ENCODE measurements around the gene IGSF11.
A peak's percentile ranks its signal among the peaks of the same experiment; 100 is the strongest.
"Not testable (repeated sequence)": the region's sequence is repeated elsewhere in the genome, so short reads cannot be mapped to it uniquely, and the experiment has no call there.

IGSF11 gene, protein sequence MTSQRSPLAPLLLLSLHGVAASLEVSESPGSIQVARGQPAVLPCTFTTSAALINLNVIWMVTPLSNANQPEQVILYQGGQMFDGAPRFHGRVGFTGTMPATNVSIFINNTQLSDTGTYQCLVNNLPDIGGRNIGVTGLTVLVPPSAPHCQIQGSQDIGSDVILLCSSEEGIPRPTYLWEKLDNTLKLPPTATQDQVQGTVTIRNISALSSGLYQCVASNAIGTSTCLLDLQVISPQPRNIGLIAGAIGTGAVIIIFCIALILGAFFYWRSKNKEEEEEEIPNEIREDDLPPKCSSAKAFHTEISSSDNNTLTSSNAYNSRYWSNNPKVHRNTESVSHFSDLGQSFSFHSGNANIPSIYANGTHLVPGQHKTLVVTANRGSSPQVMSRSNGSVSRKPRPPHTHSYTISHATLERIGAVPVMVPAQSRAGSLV

DNA sequence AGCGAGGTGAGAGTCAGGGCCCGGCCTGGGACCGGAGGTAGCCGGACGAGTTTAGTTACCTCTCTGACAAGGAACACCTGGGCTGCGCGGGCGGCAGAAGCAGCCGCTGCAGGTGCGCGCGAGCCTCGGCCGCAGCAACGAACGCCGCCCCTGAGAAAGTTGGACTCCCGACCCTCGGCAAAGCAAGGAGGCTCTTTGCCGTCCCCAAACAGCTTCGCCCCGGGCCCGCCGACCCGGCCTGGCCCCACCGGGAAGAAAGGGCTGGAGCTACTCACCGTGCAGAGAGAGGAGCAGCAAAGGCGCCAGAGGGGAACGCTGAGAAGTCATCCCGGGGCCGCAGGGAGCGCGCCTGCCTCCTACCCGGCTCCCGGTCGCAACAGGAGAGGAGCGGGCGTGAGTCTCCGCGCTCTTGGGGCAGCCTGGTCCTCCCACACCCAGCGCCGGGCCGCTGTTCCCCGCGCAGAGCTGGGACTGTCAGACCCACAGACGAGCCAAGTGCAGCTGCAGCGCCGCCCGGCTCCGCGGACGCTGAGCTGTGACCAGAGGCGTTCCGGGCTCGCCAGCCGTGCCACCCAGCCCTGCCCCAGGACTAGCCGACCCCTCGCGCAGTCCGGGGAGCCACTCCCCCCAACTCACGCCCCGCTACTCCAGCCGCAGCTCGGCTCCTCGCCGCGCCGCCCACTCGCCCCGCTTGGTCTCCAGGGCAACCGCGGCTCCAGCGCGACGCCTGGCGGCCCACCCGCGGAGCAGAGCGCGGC is at the start of gene IGSF11:
TSS of gene IGSF11 (minus strand) at position 591 of the 758 bp plus-strand sequence. CDS start at position 327, 264 bp downstream.
- peak; percentile 47 for DNase-seq (ENCODE audit: low read depth)

DNA sequence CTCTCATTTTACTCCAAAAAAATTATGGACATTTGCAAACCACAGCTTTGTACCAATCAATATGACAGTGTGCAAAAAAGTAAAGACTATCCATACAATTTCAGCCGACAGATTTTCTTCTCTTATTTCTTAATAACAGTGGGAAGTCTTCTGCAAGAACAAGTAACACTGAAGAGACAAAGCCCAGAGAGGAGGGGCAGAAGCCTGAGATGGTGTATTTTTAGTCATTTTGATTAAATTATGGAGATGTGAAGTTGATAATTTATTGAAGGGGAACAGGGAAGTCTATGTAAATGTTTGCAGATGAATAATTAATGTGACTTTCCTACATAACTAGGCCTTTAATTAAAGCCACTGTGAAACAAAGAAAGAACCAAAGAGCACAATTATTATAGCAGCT is 45.7 kb upstream of the IGSF11 start:
- no peak for DNase-seq (ENCODE audit: low read depth)

DNA sequence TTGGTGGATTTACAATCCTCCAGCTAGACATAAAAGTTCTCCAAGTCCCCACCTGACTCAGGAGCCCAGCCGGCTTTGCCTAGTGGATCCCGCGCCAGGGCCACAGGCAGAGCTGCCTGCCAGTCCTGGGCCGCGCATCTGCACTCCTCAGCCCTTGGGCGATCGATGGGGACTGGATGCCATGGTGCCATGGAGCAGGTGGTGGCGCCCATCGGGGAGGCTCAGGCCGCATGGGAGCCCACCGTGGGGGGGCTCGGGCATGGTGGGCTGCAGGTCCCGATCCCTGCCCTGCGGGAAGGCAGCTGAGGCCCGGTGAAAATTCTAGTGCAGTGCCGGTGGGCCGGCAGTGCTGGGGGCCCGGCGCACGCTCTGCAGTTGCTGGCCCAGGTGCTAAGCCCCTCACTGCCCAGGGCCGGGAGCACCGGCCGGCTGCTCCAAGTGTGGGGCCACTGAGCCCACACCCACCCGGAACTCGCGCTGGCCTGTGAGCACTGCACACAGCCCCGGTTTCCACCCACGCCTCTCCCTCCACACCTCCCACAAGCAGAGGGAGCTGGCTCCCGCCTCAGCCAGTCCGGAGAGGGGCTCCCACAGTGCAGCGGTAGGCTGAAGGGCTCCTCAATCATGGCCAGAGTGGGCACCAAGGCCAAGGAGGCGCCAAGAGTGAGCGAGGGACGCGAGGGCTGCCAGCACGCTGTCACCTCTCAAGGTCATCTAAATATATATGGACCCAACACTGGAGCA is 38.8 kb upstream of the IGSF11 start:
- DNase-seq (ENCODE audit: low read depth) = no peak

DNA sequence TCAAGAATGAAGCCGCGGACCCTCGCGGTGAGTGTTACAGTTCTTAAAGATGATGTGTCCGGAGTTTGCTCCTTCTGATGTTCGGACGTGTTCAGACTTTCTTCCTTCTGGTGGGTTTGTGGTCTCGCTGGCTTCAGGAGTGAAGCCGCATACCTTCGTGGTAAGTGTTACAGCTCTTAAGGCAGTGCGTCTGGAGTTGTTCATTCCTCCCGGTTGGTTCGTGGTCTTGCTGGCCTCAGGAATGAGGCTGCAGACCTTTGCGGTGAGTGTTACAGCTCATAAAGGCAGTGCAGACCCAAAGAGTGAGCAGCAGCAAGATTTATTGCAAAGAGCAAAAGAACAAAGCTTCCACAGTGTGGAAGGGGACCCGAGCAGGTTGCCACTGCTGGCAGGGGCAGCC is 37.8 kb upstream of the IGSF11 start:
- DNase-seq (ENCODE audit: low read depth) = not testable (repeated sequence)

DNA sequence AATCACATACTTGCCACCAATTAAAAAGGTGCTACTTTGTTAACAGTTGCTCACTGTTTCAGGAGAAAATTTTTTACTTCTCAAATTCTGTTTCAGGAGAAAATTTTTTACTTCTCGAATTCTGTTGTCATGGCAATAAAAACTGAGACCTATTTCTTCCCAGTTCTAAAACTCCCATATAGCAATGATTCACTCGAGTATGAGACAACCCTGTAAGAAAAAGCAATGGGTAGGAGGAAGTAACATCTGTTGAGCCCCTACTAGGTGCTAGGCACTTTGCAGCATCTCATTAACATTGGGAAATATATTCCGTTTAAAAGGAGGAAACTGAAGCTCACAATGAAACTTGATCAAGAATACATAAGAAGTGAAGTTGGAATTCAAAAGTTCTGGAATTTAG is 35.1 kb upstream of the IGSF11 start:
- no peak for DNase-seq (ENCODE audit: low read depth)

DNA sequence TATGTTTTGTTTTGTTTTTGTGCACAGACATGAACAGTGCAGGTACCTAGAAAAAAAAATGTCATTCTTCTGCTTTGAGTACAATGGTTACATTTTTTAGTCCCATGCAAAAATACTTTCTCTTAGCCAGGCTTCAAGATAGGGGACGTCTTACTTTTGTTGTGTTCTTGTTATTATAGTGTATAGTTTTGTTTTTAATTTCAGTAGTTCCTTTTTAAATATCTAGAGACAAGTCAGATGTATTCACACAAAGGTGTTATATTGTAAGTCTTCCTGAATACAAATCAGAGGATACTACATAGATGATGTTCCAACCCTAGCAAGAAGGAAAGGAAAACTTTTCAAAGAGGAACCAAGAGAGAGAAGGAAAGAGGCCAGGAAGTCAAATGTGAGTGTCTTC is 28.8 kb upstream of the IGSF11 start:
- no peak for DNase-seq (ENCODE audit: low read depth)

DNA sequence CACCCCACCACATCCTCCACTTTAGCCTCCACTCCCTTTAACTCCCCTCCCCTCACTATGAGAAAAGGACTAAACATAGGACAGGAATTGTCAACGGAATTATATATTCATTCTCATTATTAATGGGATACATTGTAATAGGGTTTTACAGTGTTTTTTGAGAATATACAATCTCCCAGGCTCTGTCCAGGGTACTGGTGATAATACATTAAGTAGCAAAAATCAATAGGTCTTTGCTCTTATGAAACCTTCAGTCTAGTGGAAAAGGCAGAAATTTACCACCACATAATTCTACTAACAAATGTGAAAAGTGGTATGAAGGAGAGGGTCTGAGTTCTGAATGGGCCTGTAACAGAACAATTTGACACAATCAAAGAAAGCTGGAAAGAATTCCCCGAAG is 28.2 kb upstream of the IGSF11 start:
- DNase-seq (ENCODE audit: low read depth) = no peak

DNA sequence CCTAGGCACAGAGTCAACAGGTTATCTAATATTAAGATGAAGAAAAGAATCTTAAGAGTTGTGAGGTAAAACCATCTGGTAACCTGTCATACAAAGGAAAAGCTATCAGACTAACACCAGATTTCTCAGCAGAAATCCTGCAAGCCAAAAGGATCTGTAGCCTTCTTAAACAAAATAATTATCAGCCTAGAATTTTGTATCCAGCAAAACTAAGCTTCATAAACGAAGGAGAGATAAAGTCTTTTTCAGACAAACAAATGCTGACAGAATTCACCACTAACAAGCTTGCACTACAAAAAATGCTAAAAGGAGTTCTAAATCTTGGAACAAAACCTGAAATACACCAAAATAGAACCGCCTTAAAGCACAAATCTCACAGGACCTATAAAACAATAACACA is 9.9 kb upstream of the IGSF11 start:
- no peak for DNase-seq (ENCODE audit: low read depth)

DNA sequence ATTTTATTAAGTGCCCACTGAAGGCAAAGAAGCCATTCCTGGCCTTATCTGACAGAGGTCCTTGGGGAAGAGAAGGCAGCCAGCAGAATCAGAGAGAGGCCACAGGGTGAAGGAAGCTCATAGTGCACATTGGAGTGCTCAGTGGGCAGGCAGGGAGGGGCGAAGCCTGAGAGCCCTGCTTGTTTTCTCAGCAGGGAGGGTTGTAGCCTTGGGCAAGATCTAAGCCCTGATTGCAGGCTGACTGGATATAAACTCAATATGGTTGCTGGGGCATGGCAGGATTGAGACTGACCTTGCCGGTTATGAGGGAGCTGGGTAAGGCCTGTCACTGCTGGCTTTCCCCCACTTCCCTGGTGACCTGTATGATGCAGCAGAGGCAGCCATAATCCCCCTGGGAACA is 7.5 kb upstream of the IGSF11 start:
- no peak for DNase-seq (ENCODE audit: low read depth)

DNA sequence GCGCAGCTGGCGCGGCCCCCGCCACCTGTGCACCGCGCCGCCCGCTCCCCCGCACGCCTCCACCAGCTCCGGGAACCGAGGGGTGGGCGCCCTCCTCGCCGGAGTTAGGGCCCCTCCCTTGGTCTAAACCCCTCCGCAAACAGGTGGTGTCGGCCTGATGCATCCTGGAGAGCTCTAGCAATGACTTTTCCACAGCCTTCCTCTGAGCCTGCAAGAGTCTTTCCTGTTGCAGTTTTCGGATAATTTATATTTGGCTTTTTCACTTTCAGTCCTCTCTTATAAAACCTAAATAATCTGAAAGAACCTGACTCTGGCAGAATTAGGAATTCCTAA is 334 bp upstream of the IGSF11 start:
- no peak for DNase-seq (ENCODE audit: low read depth)

DNA sequence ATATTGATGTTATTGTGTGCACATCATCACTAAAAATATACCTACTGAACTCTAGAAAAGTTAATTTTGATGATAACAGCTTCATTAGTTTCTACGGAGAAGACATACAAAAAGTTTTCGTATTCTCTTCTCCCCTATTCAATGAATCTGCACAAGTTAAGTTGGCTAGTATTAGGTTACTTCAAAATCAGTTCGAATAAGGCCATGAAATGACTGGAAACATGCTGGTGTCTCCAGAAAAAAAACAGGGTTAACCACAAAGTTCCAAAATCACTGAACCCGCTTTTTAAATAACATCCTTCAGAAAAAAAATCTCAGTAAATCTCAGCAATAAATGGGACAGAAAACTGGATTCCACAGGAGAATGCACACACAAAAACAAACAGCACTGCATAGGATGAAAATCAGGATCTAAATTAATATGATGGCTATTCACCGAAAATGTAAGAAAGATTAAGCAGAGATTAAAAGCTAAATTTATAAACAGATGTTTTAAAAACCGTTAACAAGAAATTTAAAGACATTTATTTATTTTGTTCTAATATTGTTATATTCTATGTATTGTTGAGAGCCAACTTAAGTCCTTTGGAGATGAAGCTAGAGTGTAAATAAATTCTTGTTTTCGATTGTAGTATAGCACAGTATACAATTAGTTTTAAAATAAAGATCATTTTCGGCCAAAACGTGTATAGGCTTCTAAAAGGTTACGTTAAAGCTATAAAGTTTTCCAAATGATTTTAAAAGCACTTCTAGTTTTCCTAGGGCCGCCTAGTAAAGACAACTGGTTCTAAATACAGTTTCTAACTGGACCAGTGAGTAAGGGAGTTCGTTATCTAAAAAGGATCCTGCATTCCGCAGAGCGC is 1.0 kb downstream of the IGSF11 start:
- no peak for DNase-seq (ENCODE audit: low read depth)

DNA sequence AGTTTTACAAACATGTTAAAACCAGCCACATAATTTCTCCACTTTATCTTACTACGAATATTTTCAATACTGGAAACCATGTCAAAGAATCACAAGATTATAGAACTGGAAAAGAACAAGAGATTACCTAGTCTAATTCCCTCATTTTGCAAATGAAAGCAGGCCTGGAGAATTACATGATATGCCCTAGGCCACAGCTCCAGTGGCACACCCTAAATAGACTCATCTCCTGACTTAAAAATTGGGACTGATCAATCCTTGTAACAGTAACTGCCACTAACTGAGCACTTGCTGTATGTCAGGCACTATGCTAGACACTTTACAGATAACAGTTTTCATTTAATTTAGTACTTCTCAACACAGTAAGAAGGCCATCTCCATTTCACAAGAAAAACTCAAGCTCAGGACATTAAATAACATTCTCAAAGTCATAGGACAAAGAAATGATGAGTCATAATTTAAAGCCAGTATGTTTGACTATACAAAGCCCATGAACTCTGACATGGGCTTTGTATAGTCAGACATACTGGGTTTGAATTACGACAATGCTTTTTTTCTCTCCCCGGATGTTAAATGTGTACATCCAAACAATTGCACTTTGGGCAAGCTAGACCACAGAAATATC is 9.4 kb downstream of the IGSF11 start:
- no peak for DNase-seq (ENCODE audit: low read depth)

DNA sequence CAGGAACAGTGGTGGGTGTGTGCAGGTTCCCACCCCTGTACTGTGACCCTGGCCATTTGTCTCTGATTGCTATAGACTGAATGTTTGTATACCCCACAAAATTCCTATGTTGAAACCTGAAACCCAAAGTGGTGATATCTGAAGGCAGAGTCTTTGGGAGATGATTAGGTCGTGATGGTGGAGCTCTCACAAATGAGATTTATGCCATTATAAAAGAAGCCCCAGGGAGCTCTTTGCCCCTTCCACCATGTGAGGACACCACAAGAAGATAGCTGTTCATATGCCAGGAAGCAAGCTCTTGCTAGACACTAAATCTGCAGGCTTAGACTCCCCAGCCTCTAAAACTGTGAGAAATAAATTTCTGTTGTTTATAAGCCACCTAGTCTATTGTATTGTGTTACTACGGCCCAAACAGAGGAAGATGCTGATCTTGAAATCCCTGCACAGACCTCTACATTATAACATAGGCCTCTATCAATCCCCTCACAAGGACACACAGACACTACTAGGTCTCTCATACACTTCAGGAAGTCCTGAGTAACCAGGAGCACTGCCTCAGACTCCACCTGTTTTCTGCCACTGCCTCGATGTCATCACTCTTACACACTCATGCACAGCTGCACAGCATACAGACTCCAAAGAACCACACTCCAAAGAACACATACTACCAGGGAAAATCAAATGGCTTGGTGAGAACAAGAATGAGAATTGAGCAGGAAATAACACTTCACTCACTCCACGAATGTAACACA is 14.7 kb downstream of the IGSF11 start:
- DNase-seq (ENCODE audit: low read depth) = no peak

DNA sequence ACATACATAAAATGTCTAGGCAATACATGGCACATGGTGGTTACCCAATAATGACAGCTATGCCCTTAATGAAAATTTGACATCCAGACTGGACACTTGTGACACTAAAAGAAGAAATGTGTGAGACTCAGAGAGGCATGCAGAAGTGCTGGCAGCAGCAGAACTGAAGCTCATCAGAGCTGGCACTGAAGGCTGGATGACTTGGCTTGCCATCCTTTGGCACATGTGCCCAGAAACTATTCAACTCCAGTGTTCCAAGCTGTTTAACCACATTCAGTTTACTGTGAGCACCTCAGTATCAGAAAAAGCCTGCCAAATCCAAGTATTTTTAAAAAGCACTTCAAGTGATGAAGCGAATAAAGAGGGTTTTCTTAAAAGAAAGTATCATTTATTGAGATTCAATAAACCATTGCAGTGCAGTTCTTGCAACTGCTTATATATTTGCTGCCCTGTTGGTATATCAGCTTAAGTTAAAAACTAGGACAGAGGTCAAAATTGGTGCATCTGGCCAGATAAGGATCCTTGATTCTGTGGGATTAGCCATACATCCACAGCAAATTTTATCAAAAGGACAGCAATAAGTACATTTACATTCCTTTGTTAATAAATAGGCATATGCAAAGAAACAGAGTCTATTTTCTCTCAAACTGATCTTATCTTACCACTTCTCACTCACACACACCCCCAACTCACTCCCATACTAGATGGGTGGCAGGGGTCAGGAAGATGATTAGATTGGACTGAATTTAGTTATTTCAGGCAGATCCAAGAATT is 15.8 kb downstream of the IGSF11 start:
- no peak for DNase-seq (ENCODE audit: low read depth)

DNA sequence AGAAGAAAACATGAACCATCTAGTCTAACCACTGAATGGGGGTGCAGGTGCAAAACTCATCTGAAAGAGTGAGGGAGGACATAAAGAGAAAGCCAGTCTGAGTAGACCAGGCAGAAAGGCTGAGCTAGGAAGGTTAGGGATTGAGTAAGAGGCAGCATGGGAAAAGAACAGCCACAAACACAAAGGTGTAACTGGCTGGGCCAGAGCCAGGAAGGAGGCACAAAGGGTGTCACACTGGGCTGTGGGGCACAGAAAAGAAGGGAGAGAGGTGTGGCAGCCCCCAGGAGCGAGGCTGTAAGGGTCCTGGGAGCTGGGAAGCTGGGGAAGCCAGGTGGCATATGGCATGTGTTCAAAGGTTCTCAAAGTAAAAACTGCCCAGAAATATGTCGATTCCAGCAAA is 18.7 kb downstream of the IGSF11 start:
- no peak for DNase-seq (ENCODE audit: low read depth)

DNA sequence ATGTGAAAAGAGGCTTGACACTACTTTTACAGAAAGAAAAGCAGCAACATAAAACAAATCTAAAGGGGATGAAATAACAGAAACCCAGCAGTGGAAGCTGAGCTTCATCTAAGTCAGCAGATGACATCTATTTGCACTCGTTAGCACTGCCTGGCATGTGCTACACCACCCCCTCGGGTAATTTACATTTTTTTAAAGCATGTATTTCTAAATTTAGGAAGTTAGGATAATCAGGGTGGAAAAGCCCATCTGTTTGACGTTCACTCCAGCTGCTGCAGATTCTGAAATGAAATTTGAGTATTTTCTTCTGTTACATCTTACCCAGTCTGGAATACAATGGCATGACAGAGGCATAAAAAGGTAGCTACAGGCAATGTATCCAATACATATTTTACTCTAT is 20.7 kb downstream of the IGSF11 start:
- no peak for DNase-seq (ENCODE audit: low read depth)

DNA sequence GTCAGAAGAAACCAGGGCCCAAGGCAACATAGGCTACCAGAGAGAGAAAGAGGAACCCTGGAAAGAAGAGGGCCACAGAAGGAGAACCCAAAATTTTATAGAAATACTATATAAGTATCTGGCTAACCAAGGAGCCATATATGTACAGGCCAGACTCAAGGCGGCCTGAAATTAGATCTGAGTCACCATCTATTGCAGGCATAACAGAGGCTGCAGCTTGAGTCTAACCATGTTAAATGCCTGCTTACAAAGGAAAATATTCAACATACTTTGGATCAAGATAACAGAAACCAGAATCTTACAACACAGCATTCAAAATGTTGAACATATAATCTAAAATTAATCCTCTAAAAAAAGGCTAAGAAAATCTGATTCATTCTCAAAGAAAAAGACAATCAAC is 23.1 kb downstream of the IGSF11 start:
- DNase-seq (ENCODE audit: low read depth) = no peak

DNA sequence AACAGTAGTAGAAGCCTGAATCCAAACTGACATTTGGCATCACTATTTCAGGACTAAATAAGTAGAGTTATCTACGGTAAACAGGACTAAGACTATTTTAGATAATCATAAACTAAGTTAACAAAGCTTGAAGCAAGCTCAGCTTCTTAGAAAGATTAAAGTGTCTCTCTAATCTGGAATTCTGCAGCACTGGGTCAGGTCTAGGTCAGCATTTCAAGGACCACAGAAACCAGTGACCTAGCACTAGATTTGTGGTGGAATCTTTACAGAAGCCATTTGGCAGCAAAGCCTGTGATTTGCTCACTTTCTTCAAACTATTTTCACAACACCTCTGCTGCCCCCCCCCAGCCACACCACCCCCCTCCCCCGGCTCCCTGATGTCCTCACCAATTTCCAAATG is 37.5 kb downstream of the IGSF11 start:
- no peak for DNase-seq (ENCODE audit: low read depth)

DNA sequence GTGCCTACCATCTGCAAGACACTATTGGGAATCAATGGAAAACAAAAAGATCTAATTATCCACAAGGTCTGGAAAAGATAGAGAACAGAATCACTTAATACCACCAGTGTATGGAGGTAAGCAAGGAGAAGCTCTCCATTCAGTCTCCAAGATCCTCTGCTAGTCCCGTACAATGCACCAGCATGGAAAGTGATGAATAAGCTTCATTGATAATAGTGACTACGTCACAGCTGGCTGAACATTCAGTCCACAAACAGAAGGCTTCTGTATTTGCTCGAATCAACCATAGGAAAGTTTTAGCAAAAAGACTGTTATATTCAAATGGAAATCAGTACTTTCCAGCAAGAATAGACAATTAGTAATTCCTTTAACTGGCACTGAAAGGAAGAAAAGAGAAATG is 42.9 kb downstream of the IGSF11 start:
- DNase-seq (ENCODE audit: low read depth) = no peak
